Stimulated activated CD8-positive, alpha-beta memory T cell treated with anti-CD3 and anti-CD28 coated beads, Interleukin-15, amount 100 ng/mL, for 4 hours (primary cell): ENCODE data around the gene EML3.
"Not testable (repeated sequence)": the region's sequence is repeated elsewhere in the genome, so short reads cannot be mapped to it uniquely, and the experiment has no call there.

Source experiments
- DNase-seq, 2 donors: peaks; one replicate each; pipeline ENCODE4 v3.0.0-alpha.2; 2020; ENCODE audit warnings: low read depth in 2 of 2

EML3 gene

GRCh38 chr11:62573592-62574362, 38.8 kb downstream of the EML3 start, which contains the start of gene EEF1G:
EEF1G (minus strand) TSS chr11:62573891; CDS start chr11:62573842, 49 bp downstream.
- peak; percentile 96 to 98 for DNase-seq

DNA sequence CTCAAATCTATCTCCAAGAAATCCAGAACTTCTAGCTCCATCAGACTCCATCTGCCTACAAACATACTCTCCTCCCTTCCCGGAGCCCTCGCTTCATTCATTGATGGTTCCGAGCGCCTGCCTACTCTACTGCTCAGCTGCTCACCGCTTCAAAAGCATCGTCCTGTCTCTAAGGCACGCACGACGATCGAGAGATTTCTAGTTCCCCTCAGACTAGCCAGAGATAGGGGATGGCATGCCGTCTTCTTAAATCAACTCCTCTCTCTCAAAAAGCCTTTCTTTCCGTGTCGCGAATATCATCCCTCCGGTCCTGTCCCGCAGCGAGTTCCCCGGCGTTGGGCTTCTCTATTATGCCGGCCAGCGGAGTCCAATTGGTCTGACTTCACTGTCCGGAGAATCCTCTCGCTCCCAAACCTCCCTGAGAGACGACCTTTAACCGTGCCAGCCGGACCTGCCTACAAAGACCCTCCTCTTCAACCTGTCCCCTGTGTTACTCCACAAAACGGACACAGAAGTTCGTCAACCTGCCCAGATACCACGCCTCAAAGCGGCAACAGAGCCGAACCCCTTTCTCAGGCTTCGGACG, 39.5 kb downstream of the EML3 start:
- no peak for DNase-seq

- DNase-seq: no peak
These were observed 40.1 kb downstream of the EML3 start for GRCh38 chr11:62572431-62572830.

DNA sequence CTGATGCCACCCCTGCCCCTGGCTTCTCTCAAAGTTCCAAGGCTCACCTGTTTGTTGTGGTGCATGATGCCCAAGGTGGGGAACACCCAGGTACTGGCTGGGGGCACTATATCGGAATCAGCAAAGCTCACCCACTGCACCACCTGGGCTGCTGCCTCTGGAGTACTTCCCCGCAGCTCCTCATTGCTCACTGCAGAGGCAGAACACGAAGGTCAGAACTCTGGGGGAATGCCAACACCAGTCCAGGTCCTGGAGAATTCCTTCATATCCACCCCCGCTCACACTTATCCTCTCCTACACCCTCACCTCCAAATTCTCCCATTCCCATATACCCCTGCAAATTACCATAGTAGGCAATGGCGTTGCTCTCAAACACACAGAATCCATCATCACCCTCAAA, 41.1 kb downstream of the EML3 start:
- not testable (repeated sequence) for DNase-seq

GRCh38 chr11:62570903-62571302, 41.7 kb downstream of the EML3 start:
- DNase-seq: not testable (repeated sequence)

- no peak for DNase-seq
These were observed 43.0 kb downstream of the EML3 start for GRCh38 chr11:62569611-62570010.

GRCh38 chr11:62567018-62567633, 45.4 kb downstream of the EML3 start:
- no peak for DNase-seq

- no peak for DNase-seq
These were observed 46.3 kb downstream of the EML3 start for GRCh38 chr11:62566247-62566646.

GRCh38 chr11:62565100-62565802, 47.3 kb downstream of the EML3 start:
- DNase-seq: no peak

DNA sequence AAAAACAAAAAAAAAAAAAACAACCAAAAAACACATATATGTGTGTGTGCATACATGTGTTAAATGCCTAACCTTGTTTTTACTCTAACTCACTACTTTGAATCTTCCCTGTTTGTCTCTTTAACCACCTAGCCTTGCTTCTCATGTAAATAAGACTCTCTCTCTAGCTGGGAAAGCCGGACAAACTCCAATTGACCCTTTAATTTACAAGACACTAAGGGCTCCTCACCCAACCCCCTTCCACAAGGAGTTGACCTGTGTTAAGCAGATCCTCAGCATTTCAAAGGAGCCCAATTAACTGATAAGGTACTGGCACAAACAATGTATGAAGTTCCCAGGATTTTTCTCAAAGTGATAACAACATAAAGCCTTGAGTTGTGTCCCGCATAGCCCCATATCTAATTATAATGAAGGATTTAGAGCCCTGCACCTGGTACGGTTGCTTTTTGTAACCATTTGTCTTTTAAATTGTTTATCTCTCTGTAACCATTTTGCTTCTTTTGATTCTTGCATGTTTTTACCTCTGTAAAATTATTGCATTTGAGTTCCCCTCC, 50.8 kb downstream of the EML3 start:
- DNase-seq: not testable (repeated sequence)

DNA sequence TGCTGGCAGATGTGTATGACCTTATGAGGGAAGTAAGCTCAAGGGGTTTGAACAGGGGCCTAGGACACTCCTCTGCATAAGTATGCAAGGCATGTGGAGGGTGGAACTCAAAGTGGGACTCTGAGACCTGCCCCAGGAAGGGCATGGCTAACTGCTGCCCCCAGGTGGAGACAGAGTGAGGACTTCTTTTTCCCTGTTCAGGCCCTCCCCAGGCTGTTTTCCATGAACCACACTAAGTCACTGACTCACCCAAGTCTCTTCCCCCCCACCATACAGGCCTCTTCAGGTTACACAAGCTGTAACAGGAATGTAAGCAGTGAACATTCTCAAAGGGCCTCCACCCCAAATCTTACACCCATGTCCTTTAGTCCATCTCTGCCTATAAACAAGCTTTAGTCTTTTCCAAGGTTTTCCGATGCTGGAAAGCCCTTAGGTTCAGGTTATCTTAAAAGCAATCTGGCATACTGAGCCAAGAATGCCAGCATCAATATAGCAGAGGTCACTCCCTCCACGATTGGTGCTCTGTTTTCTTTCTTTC, 51.9 kb downstream of the EML3 start:
- peak; percentile 57 to 76 for DNase-seq

GRCh38 chr11:62559626-62560025, 52.9 kb downstream of the EML3 start:
- DNase-seq: not testable (repeated sequence)

DNA sequence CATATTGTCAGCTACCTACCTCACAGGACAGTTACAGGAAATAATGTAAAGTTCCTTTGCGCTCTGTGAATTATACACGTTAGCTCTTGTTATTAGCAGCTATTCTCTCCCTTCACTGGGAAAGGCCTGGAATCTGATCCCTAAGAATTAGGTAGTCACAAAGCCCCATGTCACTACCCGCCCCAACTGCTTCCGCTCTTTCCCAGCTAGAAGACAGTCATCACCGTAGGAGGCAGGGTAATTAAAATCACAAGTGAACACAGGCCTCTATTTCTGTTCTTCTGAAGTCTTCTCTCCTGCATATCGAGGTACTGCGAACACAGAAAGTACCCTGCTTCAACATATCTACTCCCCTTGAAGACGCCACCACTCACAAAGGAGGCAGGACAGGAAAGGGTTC, 53.4 kb downstream of the EML3 start:
- no peak for DNase-seq

GRCh38 chr11:62558669-62559068, 53.9 kb downstream of the EML3 start:
- no peak for DNase-seq

- DNase-seq: no peak
These were observed 55.5 kb downstream of the EML3 start for GRCh38 chr11:62556875-62557631.

DNA sequence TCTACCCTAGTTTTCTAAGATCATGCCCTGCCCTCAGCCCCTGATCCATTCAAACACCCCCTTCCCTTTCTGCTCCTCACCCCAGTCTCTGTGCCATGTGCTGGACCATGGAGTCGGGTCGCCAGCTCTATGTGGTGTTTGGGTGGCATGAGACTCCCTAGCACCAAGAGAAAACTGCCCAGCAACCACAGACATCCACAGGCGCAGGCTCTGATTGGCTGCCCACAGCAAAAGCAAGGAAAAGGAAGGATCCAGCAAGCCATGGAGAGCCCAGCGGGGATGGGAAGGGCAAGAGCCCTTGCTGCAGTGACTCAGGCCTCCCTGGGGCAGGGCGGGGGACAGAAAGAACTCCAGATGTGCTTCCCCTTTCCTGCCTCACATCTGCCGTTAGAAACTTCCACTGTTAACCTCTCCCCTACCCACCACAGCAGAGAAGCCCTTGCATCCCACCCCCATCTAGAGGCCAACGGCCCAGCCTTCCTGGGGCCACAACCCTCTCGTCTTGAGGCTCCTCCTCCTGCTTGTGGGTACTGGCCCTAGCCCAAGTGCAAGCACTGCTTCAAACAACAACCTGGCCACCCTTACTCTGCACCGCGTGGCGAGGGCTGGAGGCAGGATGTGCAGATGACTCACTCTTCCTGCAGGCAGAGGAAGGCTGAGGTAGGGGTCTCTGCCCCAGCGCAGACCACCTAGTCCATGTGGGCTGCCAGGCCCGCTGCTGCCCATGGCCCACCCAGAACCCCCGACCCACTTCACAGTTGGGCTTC, 56.3 kb downstream of the EML3 start:
- DNase-seq: peak; percentile 58 to 61

DNA sequence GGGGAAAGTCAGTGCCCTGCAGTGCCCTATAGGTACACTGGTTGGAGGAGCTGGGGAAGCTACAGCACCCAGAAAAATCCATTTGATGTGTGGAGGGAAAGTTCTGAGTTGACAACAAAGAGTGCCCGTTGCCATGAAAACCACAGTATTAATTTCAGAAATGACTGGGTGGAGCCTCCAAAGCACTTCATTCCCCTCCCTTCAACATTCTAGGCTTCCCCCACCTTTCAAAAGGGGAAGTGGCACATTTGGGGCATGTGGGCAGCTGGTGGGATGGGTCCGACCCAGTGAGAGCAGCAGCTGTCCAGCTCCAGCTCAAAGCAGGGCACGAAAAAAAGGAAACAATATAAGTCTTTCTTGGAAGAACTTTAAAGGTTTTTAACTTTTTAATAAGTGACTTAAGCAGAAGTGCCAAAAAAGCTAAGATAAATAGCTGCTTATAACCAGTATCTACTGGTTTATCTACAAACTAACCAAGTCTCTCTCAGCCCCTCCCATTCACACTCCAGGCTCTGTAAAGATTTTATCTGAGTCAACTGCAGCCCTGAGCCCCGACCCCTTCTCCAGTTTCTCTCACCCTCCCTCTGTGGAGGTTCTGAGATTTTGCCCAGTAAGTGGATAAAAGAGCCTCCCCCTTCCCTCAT, 57.0 kb downstream of the EML3 start:
- no peak for DNase-seq

- DNase-seq: no peak
These were observed 58.0 kb downstream of the EML3 start for GRCh38 chr11:62554387-62555167.

- no peak for DNase-seq
These were observed 58.7 kb downstream of the EML3 start for GRCh38 chr11:62553839-62554361.
